A549 (cell line): ENCODE results near the gene CUX1. TPM values are rescaled to one million over a fixed set of nuclear protein-coding genes. Genes with fewer than 3 reads are reported as not detected.

ENCODE experiments used
- ATAC-seq, 2 experiments: fragments of 200-7000 bp in 1 of 2; fragments of >200 bp in 1 of 2; cut with Nextera tagmentation in 1 of 2; cut with Tn5 transposase in 1 of 2; 3 replicates each; pipeline versions ENCODE4 v1.8.0 to v1.9.1; 2018 to 2020; ENCODE audit warnings: mild to moderate bottlenecking in 1 of 2, moderate library complexity in 1 of 2
- CTCF ChIA-PET: fragments of 300-600 bp; sonication (Branson Sonifier 250); formaldehyde crosslinking; extraction: SDS; loops from one replicate; lab custom pipeline; 2021; ENCODE audit warnings: antibody characterized with exemption, inconsistent platforms; lab: Yijun Ruan, JAX
- POLR2A ChIA-PET: fragments of 350-600 bp; formaldehyde crosslinking; extraction: SDS; loops from one replicate; lab custom pipeline; 2021; ENCODE audit warnings: antibody characterized with exemption, inconsistent platforms; lab: Yijun Ruan, JAX
- DNase-seq, 2 experiments: peaks; one replicate each; pipeline versions ENCODE4 v3.0.0 to v3.0.0-alpha.2; 2011 to 2016; ENCODE audit warnings: low read depth in 1 of 2, low spot score in 1 of 2
- FAIRE-seq: peaks from 2 replicates; lab custom pipeline; 2011; peaks lifted over from hg19 to GRCh38; lab: Jason Lieb, UNC
- H3K27ac ChIP-seq, 2 experiments: fragments of >200 bp; sonication (Bioruptor Twin); formaldehyde crosslinking; 3 replicates each; pipeline ENCODE4 v1.5.1; 2016 to 2017
- H3K4me1 ChIP-seq: fragments of >200 bp; sonication (Bioruptor Twin); formaldehyde crosslinking; 3 replicates; pipeline ENCODE4 v1.6.1; 2016
- H3K4me2 ChIP-seq: fragments of >200 bp; sonication (Bioruptor Twin); formaldehyde crosslinking; 3 replicates; pipeline ENCODE4 v1.6.1; 2016
- H3K4me3 ChIP-seq: fragments of >200 bp; sonication (Bioruptor Twin); formaldehyde crosslinking; 3 replicates; pipeline ENCODE4 v1.5.1; 2016
- H3K9me3 ChIP-seq: fragments of >200 bp; sonication (Bioruptor Twin); formaldehyde crosslinking; 3 replicates; pipeline ENCODE4 v1.6.1; 2016
- BCL3 ChIP-seq: fragments of >200 bp; sonication (Bioruptor Twin); formaldehyde crosslinking; IDR thresholded peaks from 3 replicates; pipeline ENCODE4 v1.6.1; 2016
- CBX2 ChIP-seq: fragments of 200-600 bp; sonication (generic); IDR thresholded peaks from 2 replicates; pipeline ENCODE4 v1.6.1; 2016; ENCODE audit warnings: low read depth, mild to moderate bottlenecking, borderline replicate concordance
- CBX8 ChIP-seq: fragments of 200-600 bp; sonication (generic); IDR thresholded peaks from 2 replicates; pipeline ENCODE4 v1.6.1; 2016
- CHD2 ChIP-seq: fragments of 150-350 bp; IDR thresholded peaks from 2 replicates; pipeline ENCODE4 v1.6.1; 2014; ENCODE audit warnings: low read length; ENCODE audit not compliant: partially characterized antibody
- ELK1 ChIP-seq: fragments of 150-350 bp; IDR thresholded peaks from 2 replicates; pipeline ENCODE4 v1.6.1; 2014; ENCODE audit warnings: low read depth, mild to moderate bottlenecking, low read length
- EP300 ChIP-seq, 2 experiments: fragments of >200 bp; sonication (Bioruptor Twin); formaldehyde crosslinking; IDR thresholded peaks; 2 replicates in 1 of 2; 3 replicates in 1 of 2; pipeline ENCODE4 v1.6.1; 2016 to 2017
- FOSB ChIP-seq: fragments of 250-450 bp; sonication (Bioruptor Pico); IDR thresholded peaks from 2 replicates; pipeline ENCODE4 v1.5.0; 2020; ENCODE audit warnings: mild to moderate bottlenecking, moderate library complexity
- GATA3 ChIP-seq: IDR thresholded peaks from 2 replicates; pipeline ENCODE4 v1.6.1; 2012; ENCODE audit warnings: borderline replicate concordance
- HDAC2 ChIP-seq: fragments of 200-600 bp; sonication (generic); IDR thresholded peaks from 2 replicates; pipeline ENCODE4 v1.6.1; 2016
- HES2 ChIP-seq: fragments of >200 bp; sonication (Bioruptor Twin); formaldehyde crosslinking; IDR thresholded peaks from 2 replicates; pipeline ENCODE4 v1.6.1; 2016
- HMGXB4 ChIP-seq: fragments of 250-450 bp; sonication (Bioruptor Pico); IDR thresholded peaks from 2 replicates; pipeline ENCODE4 v1.5.0; 2021; ENCODE audit warnings: mild to moderate bottlenecking, moderate library complexity, borderline replicate concordance
- HOXA7 ChIP-seq: fragments of 250-450 bp; sonication (Bioruptor Pico); IDR thresholded peaks from 2 replicates; pipeline ENCODE4 v1.5.0; 2020; ENCODE audit warnings: mild to moderate bottlenecking, moderate library complexity
- HOXB5 ChIP-seq: fragments of 250-450 bp; sonication (Bioruptor Pico); IDR thresholded peaks from 2 replicates; pipeline ENCODE4 v1.5.0; 2020; ENCODE audit warnings: mild to moderate bottlenecking, moderate library complexity
- MAFK ChIP-seq: fragments of 450-650 bp; IDR thresholded peaks from 2 replicates; pipeline ENCODE4 v1.6.1; 2014; ENCODE audit not compliant: partially characterized antibody
- MAZ ChIP-seq: fragments of 150-350 bp; IDR thresholded peaks from 2 replicates; pipeline ENCODE4 v1.6.1; 2014; ENCODE audit warnings: antibody characterized with exemption, low read depth, low read length, borderline replicate concordance
- MYC ChIP-seq: IDR thresholded peaks from 2 replicates; pipeline ENCODE4 v1.6.1; 2012; ENCODE audit warnings: mild to moderate bottlenecking, inconsistent platforms, low read length, improper control_type of control experiment, borderline replicate concordance
- PHF8 ChIP-seq: fragments of 200-600 bp; sonication (generic); IDR thresholded peaks from 2 replicates; pipeline ENCODE4 v1.6.1; 2016; ENCODE audit warnings: low read depth, mild to moderate bottlenecking, antibody characterized with exemption, moderate library complexity, borderline replicate concordance
- POLR2A ChIP-seq: IDR thresholded peaks from 2 replicates; pipeline ENCODE4 v1.6.1; 2012; ENCODE audit warnings: mild to moderate bottlenecking, low read length
- RAD21 ChIP-seq, 2 experiments: fragments of >200 bp in 1 of 2; sonication (Bioruptor Twin) in 1 of 2; formaldehyde crosslinking in 1 of 2; IDR thresholded peaks in 1 of 2; conservative IDR thresholded peaks in 1 of 2; 2 replicates in 1 of 2; 3 replicates in 1 of 2; pipeline ENCODE4 v1.6.1; 2012 to 2018; ENCODE audit warnings: inconsistent platforms in 1 of 2
- SMC3 ChIP-seq: fragments of >200 bp; sonication (Bioruptor Twin); formaldehyde crosslinking; IDR thresholded peaks from 3 replicates; pipeline ENCODE4 v1.6.1; 2018; ENCODE audit warnings: inconsistent platforms
- SREBF2 ChIP-seq: fragments of 450-650 bp; IDR thresholded peaks from 2 replicates; pipeline ENCODE4 v1.6.1; 2014; ENCODE audit warnings: mild to moderate bottlenecking, moderate library complexity
- ZFP36 ChIP-seq: fragments of 450-650 bp; IDR thresholded peaks from 2 replicates; pipeline ENCODE4 v1.6.1; 2014; ENCODE audit warnings: borderline replicate concordance; ENCODE audit not compliant: partially characterized antibody
- WGBS: methylation state at CpG from one replicate; pipeline ENCODE4 v1.1.6; 2017; ENCODE audit errors: missing lambda C conversion rate; 5-methylcytosine and 5-hydroxymethylcytosine counted together
- polyA plus RNA-seq, 4 experiments: library from polyadenylated mRNA; depleted of rRNA in 3 of 4; stranded (reverse); fragments of >200 nt; fragmentation: RNase III in 1 of 4; extraction: RNeasy Plus Mini Kit Qiagen cat#74134 plus additional on column Dnase treatment in 1 of 4; gene quantifications; 2 replicates in 3 of 4; 3 replicates in 1 of 4; pipeline ENCODE4 v1.2.3, GENCODE V29; 2011 to 2017

The CUX1 gene
- polyA plus RNA-seq, 2 of the 4 experiments (the other 2 are of a cell fraction), result 32.7 to 33.4 TPM

- TF ChIP-seq RAD21 (conservative IDR thresholded peaks at IDR 0.05 in 1 of 2, IDR thresholded peaks at IDR 0.05 in 1 of 2), result no peak
- TF ChIP-seq GATA3, result no peak
These were observed 479.1 kb downstream of the CUX1 start (continued) for GRCh38 chr7:102296514-102296913.

GRCh38 chr7:102297487-102298218 is 480.2 kb downstream of the CUX1 start:
- Histone ChIP-seq H3K4me3 (no peak overlapping the region), H3K27ac (no peak overlapping the region), H3K4me1 (peaks cover 6% of the 10 kb centered on the region; the same call in 1 of the 3 replicates), H3K4me2 (no peak overlapping the region), H3K9me3 (no peaks in the 10 kb centered on the region)
- TF ChIP-seq HMGXB4 (no peak), HES2 (no peak), ZFP36 (no peak), MAZ (no peak), EP300 (IDR thresholded peaks at IDR 0.05) (no peak), HOXB5 (CRISPR knock-in tag) (no peak), ELK1 (no peak), SMC3 (no peak), MAFK (no peak), SREBF2 (no peak), POLR2A (no peak), FOSB (CRISPR knock-in tag) (no peak), BCL3 (no peak), CHD2 (no peak), HOXA7 (no peak), HDAC2 (no peak), PHF8 (no peak), CBX2 (no peak), MYC (no peak), CBX8 (no peak)
- FAIRE-seq, result no peak
- no peak for DNase-seq
- ATAC-seq, result no peak
- ChIA-PET POLR2A (no interaction called here), CTCF (interaction anchor here (0.6 to 1.0 kb wide), 2 partner anchors 19 to 107 kb away, joined by 3 read pairs; no protein-coding TSS in a partner anchor)
- WGBS, result 81% methylated on average over 10 of the region's 10 CpGs
